ENCODE results near the gene AFAP1.

The AFAP1 gene

DNA sequence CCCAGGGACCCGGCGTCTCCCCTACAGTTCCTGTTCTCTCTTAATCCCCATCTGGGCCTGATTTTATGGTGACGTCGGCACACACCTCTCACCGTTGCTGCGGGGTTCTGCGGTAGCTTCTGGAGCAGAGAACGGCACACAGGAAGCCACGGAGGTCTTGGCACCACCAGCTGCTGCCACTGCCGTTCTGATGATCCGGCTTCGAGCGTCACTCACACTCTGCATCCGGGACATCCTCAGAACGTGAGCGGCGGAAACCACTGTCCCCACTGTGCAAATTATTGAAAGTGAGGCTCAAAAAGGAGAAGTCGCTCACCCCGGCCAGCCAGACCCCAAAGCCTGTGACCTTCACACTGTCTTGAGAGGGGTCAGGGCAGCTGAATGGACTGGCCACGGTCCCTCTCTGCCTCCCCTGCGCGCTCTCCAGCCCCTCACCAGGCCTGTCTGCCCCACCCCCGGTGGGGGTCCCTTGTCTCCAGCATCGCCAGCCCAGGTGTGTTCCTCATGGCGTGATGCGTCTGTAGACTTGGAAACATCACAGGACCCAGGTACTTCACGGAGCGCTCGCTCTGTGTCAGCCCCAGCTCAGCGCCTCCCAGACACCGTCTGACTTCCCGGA, 201.1 kb downstream of the AFAP1 start:
- Mint-ChIP-seq H3K9me3 (no peaks in the 10 kb centered on the region), H3K4me1 (ENCODE audit: low read depth) (peaks cover 12% of the 10 kb centered on the region), H3K36me3 (ENCODE audit: low read depth) (no peaks in the 10 kb centered on the region), H3K27me3 (peaks cover 27% of the 10 kb centered on the region), H3K4me3 (no peak overlapping the region), H3K27ac (no peak overlapping the region)
- intact Hi-C loops (cut with micrococcal nuclease), result no loop called here

DNA sequence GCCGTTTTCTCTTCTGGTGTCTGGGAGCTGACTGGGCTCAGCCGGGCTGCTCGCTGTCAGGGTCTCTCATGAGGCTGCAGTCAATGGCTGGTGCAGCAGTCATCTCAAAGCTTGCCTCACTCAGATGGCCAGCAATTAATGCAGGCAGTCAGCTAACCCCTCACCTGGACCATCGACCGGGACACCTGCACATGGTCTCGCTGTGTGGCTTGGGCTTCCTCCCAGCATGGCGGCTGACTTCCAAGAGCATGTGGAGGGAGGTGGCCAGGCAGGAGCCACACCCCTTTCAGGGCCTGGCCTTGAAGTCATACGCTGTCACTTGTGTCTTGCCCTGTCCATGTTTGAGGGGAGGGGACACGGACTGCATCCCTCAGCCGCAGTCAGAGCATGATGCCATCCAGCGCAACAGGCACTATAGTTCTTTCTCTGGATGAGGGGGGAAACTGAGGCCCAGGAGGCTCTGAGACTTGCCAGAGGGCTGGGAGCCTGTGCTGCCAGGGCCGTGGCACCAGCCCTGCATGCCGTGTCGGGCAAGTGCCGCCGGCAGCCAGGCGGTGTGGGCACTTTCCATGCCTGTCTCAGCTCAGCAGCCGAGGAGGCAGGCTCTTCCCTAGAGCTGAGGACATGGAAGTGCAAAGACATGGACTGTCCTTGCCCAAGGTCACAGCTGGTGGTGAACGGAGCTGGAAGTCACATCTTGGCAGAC, 201.8 kb downstream of the AFAP1 start:
- intact Hi-C loops (cut with micrococcal nuclease), result no loop called here
- Mint-ChIP-seq H3K9me3 (no peaks in the 10 kb centered on the region), H3K4me3 (no peak overlapping the region), H3K4me1 (ENCODE audit: low read depth) (peaks cover 5% of the 10 kb centered on the region), H3K27me3 (peaks cover 28% of the 10 kb centered on the region), H3K27ac (no peak overlapping the region), H3K36me3 (ENCODE audit: low read depth) (no peaks in the 10 kb centered on the region)

DNA sequence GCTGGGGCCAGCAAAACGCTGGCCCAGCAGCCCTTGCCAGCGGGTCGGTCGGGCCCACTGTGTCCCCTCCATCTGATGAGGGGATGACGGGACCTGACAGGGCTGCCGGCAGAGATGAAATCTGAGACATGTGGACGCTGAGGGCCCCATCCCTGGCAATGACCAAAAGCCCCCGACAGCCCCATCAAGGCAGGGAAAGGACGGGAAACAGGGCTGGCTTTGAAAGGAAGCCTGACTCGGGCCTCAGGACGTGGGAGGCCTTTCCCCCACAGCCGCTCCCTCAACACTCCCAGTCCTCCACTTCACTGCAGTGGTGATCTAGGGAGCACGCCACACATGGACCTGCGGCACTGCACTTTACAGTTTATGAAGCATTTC, 202.4 kb downstream of the AFAP1 start:
- no peak overlapping the region for H3K4me3 Mint-ChIP-seq
- peaks cover 29% of the 10 kb centered on the region for H3K27me3 Mint-ChIP-seq
- no peaks in the 10 kb centered on the region for H3K9me3 Mint-ChIP-seq
- H3K36me3 Mint-ChIP-seq (ENCODE audit: low read depth), result no peaks in the 10 kb centered on the region
- intact Hi-C loops (cut with micrococcal nuclease), result no loop called here
- H3K27ac Mint-ChIP-seq, result no peak overlapping the region
- H3K4me1 Mint-ChIP-seq (ENCODE audit: low read depth), result no peaks in the 10 kb centered on the region

DNA sequence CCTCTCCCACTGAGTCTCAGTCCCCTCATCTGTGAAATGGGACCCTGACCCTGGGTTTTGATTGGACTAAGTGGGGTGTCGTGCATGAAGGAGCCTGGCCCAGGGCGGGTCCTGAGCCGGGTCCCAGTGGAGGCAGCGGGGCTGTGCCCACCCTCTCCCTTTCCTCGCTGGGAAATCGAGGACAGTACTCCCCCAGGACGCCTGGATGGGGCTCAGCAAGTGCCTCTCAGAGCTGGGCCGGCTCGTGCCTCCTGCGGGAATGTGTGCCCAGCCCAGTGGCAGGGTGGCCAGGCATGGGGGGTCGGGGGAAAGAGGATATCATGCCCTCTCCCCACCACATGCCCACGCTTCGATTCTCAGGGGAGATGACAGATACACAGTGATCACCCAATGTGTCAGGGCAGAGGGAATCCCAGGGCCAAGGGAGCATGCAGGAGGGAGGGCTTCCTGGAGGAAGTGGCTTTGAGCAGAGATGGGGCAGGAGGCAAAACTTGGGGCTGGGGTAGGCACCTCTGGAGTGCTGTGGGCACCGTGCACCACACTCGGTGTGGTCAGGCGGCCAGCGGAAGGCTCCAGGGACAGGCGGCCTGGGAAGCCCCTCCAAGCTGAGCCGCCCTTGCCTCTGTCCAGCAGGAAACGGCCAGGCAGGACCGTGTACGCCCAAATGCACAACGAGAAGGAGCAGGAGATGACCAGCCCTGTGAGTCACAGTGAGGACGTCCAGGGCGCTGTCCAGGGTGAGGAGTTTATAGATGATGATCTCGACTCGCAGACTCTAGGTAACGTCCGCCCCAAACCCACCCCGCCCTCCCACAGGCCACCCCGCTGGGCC, 203.0 kb downstream of the AFAP1 start:
- Mint-ChIP-seq H3K36me3 (ENCODE audit: low read depth) (no peaks in the 10 kb centered on the region), H3K9me3 (no peaks in the 10 kb centered on the region), H3K27me3 (peaks cover 30% of the 10 kb centered on the region), H3K4me1 (ENCODE audit: low read depth) (no peaks in the 10 kb centered on the region), H3K4me3 (no peak overlapping the region), H3K27ac (no peak overlapping the region)
- intact Hi-C loops (cut with micrococcal nuclease), result no loop called here

DNA sequence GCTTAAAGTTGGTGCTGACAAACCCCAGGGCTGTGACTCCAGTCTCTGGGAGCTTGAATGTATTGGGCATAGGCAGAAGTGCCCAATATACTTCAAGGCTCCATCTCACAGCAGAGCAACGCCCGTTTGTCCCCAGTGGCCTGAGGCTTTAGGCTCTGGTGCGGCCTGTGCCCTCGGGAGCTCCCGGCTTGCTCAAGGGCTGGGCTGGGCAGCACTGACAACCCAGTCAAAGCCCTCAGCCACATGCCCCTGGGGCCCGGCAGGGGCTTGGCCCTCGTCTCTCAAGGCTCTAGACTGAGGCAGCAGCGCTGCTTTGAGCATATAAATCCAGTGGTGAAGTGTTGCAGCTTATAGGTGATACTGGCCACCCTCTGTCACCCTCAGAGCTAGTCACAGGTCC, 203.7 kb downstream of the AFAP1 start:
- intact Hi-C loops (cut with micrococcal nuclease), result no loop called here
- Mint-ChIP-seq H3K4me3 (no peak overlapping the region), H3K27me3 (peaks cover 28% of the 10 kb centered on the region), H3K27ac (no peak overlapping the region), H3K36me3 (ENCODE audit: low read depth) (no peaks in the 10 kb centered on the region), H3K4me1 (ENCODE audit: low read depth) (no peaks in the 10 kb centered on the region), H3K9me3 (no peaks in the 10 kb centered on the region)

DNA sequence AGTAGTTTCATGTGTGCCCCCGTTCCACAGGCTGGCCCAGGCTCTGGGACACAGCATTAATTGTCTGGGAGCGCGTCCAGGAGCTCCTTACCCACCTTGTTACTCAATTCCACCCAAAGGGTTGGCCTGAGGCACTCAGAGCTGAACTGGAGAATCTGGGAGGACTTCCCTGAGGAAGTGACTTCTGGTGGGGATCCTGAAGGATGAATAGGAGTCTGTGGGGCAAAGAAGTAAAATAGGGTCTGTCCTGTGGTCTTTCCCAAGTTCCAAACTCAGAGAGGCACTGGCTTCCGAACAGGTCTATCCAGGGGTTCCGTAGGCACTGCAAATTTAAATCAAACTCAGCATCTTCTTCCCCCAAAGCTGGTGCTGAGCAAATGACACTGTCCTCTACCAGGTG, 204.3 kb downstream of the AFAP1 start:
- Mint-ChIP-seq H3K4me1 (ENCODE audit: low read depth) (no peaks in the 10 kb centered on the region), H3K27me3 (peaks cover 24% of the 10 kb centered on the region), H3K9me3 (no peaks in the 10 kb centered on the region), H3K36me3 (ENCODE audit: low read depth) (no peaks in the 10 kb centered on the region), H3K4me3 (no peak overlapping the region), H3K27ac (no peak overlapping the region)
- intact Hi-C loops (cut with micrococcal nuclease), result no loop called here

DNA sequence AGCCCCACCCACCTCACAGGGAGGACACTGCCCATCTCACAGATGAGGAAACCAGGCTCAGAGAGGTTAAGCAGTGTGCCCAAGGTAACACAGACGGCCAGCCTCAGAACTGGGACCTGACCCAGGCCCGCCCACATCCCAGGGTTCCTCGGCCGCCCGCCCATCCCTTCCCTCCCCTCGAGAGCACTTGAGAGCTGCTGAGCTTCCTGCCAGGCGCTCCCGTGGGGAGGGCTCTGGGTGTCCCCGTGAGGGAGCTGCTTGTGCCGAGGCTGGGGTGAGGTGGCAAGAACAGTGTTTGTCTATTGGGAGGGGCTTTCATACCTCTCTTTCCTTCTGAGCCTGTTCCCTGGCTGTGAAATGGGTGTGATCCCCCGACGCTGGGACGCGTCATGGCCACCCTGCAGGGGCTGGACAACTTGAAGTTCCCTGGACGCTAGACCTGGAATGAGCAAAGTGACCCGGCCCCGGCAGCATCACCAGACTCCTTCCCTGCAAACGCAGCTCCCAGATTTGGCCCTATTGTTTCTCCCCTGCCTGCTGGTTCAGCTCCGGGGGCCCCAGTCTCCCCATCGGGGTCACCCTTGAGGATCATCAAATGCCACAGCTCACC, 204.9 kb downstream of the AFAP1 start:
- H3K27ac Mint-ChIP-seq, result no peak overlapping the region
- peaks cover 23% of the 10 kb centered on the region for H3K27me3 Mint-ChIP-seq
- intact Hi-C loops (cut with micrococcal nuclease), result no loop called here
- H3K4me1 Mint-ChIP-seq (ENCODE audit: low read depth), result no peaks in the 10 kb centered on the region
- no peak overlapping the region for H3K4me3 Mint-ChIP-seq
- H3K36me3 Mint-ChIP-seq (ENCODE audit: low read depth), result no peaks in the 10 kb centered on the region
- H3K9me3 Mint-ChIP-seq, result no peaks in the 10 kb centered on the region

DNA sequence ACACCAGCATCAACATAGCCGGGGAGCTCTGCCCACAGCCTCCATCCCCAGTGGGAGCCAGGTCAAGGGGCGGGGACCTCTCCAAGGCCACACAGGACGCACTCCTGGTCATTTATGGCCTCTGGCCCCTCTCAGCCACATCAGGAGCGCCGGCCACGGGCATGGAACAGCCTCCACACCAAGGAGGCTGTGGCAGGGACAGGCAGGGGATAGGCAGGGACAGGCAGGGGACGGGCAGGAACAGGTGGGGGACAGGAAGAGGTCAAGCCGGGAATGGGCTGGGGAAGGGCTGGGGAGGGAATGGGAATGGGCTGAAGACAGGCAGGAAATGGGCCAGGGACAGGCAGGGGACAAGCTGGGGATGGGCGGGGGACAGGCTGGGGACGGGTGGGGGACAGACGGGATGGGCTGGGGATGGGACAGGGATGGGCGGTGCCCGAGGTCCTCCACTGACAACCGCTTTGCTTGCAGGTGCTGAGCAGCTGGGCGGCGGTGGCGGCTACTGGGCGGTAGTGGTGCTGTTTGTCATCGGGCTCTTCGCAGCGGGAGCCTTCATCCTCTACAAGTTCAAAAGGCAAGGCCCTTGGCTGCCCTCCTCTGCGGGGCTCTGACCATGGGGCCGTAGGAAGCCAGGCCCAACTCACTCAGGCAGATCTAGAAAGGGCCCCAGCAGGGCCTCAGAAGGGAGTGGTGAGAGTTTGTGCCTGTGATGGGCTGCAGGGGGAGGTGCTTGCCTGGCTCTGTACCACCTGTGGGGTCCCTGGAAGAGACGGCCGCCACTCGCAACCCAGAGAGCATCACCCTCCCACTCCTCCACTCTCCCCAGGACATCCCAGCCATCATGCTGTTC, 205.6 kb downstream of the AFAP1 start:
- H3K4me1 Mint-ChIP-seq (ENCODE audit: low read depth), result no peaks in the 10 kb centered on the region
- no peak overlapping the region for H3K27ac Mint-ChIP-seq
- H3K9me3 Mint-ChIP-seq, result no peaks in the 10 kb centered on the region
- H3K36me3 Mint-ChIP-seq (ENCODE audit: low read depth), result no peaks in the 10 kb centered on the region
- intact Hi-C loops (cut with micrococcal nuclease), result no loop called here
- no peak overlapping the region for H3K4me3 Mint-ChIP-seq
- H3K27me3 Mint-ChIP-seq, result peaks cover 23% of the 10 kb centered on the region

DNA sequence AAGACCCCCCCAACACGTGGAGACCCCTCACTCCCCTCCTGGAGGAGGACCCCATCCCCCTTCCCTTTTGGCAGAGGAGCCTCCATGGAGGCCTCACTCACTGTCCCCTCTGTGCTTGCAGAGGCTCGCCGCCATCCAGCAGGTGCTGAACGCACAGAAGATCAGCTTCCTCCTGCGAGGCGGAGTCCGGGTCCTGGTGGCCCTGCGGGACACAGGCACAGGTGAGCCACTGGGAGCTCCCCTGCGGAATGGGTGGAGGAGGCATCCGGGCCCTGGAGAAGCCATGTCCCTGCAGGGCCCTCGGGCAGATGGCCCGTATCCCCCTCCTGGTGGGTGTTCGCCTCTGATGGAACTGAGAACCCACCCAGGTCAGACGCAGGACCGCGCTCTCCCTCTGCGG, 206.5 kb downstream of the AFAP1 start:
- no peak overlapping the region for H3K27ac Mint-ChIP-seq
- no peaks in the 10 kb centered on the region for H3K9me3 Mint-ChIP-seq
- peaks cover 23% of the 10 kb centered on the region for H3K27me3 Mint-ChIP-seq
- no peaks in the 10 kb centered on the region for H3K4me1 Mint-ChIP-seq (ENCODE audit: low read depth)
- intact Hi-C loops (cut with micrococcal nuclease), result no loop called here
- no peak overlapping the region for H3K4me3 Mint-ChIP-seq
- H3K36me3 Mint-ChIP-seq (ENCODE audit: low read depth), result no peaks in the 10 kb centered on the region

DNA sequence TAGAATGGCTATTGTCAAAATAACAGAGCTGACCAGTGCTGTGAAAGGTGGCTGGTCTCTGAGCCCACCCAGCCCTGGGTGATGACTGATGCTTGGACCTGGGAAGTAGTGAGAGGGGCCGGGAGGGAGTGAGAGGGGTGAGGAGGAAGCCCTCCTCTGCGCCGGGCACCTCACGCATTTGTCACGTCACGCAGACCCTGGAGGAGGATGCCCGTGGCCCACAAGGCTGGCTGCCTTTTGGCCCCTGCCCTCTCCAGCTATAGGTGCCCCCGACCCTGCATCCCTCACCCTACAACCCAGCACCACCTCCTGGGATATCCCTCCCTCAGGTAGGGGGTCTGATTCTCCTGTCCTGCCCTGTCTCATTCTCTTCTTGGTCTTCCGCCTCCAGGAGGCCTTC, 207.4 kb downstream of the AFAP1 start:
- intact Hi-C loops (cut with micrococcal nuclease), result no loop called here
- no peaks in the 10 kb centered on the region for H3K4me1 Mint-ChIP-seq (ENCODE audit: low read depth)
- no peak overlapping the region for H3K27ac Mint-ChIP-seq
- H3K27me3 Mint-ChIP-seq, result peaks cover 20% of the 10 kb centered on the region
- H3K36me3 Mint-ChIP-seq (ENCODE audit: low read depth), result no peaks in the 10 kb centered on the region
- H3K4me3 Mint-ChIP-seq, result no peak overlapping the region
- no peaks in the 10 kb centered on the region for H3K9me3 Mint-ChIP-seq

DNA sequence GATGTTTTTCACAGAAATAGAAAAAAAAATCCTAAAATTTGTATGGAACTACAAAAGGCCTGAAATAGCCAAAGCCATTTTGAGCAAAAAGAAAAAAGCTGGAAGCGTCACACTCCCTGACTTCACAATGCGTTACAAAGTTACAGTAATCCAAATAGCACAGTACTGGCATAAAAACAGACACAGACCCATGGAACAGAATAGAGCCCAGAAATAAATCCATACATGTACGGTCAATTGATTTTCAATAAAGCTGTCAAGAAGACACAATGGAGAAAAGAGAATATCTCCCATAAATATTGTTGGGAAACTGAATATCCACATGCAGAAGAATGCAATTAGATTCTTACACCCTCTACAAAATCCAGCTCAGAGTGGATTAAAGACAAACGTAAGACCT, 208.2 kb downstream of the AFAP1 start:
- intact Hi-C loops (cut with micrococcal nuclease), result no loop called here
- no peaks in the 10 kb centered on the region for H3K9me3 Mint-ChIP-seq

DNA sequence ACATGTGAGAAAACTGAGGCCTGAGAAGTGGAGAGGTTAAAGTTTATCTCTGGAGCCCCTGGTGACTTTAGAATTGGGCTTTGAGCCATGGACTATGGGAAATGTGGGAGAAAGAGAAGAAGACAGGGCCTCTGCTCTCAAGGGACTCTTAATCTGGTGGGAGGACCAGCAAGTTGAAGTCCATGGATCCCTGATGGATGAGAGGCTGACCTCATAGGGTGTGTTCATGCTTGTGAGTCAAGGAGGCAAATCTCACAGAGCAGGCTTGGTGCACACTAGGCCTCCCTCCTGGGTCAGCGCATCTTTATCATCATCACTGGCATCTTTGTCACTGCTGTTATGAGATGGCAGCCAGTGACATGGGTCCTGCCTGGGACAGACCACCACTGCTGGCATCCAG, 211.9 kb downstream of the AFAP1 start:
- Mint-ChIP-seq H3K4me1 (ENCODE audit: low read depth) (peaks cover 2% of the 10 kb centered on the region), H3K4me3 (no peak overlapping the region), H3K9me3 (peaks cover 11% of the 10 kb centered on the region), H3K36me3 (ENCODE audit: low read depth) (no peaks in the 10 kb centered on the region), H3K27me3 (peaks cover 9% of the 10 kb centered on the region), H3K27ac (no peak overlapping the region)
- intact Hi-C loops (cut with micrococcal nuclease), result no loop called here

More for the DNA sequence above, 208.2 kb downstream of the AFAP1 start:
- peaks cover 17% of the 10 kb centered on the region for H3K27me3 Mint-ChIP-seq
- H3K36me3 Mint-ChIP-seq (ENCODE audit: low read depth), result no peaks in the 10 kb centered on the region
- no peak overlapping the region for H3K4me3 Mint-ChIP-seq
- no peaks in the 10 kb centered on the region for H3K4me1 Mint-ChIP-seq (ENCODE audit: low read depth)
- H3K27ac Mint-ChIP-seq, result no peak overlapping the region

DNA sequence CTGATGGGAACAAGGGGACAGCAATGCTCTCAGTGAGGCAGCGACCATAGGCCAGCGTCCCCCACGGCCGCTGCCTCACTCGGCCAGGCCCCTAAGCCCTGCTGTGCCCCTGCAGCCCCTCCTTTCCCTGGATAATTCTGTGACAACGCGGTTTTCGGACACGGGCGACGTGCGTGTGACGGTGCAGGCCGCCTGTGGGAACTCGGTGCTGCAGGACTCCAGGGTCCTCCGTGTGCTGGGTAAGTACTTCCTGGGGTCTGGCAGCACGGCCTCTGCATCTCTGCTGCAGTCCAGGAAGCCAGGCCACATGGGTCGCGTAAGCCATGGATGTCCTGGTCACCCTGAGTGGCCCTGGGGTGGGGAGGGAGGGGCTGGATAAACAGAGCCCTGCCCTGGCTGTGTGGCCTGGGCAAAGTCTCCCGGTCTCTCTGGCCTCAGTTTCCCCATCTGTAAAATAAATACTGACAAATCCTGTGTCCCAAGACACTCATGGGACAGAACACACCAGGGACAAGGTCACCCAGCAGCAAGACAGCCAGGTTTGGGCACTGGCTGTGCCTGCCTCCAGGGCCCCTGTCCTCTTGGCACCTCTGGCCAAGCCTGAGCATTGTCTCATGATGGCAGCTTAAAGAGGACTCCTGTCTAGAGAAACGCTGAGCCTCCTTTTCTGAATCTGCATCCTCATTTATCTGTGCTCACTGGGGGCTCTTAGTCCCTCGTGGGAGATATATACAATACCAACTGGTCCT, 212.8 kb downstream of the AFAP1 start:
- H3K4me3 Mint-ChIP-seq, result no peak overlapping the region

More for the DNA sequence above, 212.8 kb downstream of the AFAP1 start:
- intact Hi-C loops (cut with micrococcal nuclease), result no loop called here
- Mint-ChIP-seq H3K27me3 (peaks cover 16% of the 10 kb centered on the region), H3K4me1 (ENCODE audit: low read depth) (peaks cover 7% of the 10 kb centered on the region), H3K27ac (no peak overlapping the region), H3K36me3 (ENCODE audit: low read depth) (no peaks in the 10 kb centered on the region), H3K9me3 (peaks cover 11% of the 10 kb centered on the region)

Measured in dendritic cell treated with granulocyte-macrophage colony-stimulating factor and Interleukin-4, amounts not matched to agents 40 ng/mL and 50 ng/mL, for 4 days (primary cell).